Amniotic epithelial cell (primary cell): Measurements from ENCODE around the gene HARBI1.

Experiments used
- DNase-seq: peaks from one replicate; pipeline ENCODE4 v3.0.0-alpha.2; 2010; ENCODE audit warnings: low read depth

Gene HARBI1, protein sequence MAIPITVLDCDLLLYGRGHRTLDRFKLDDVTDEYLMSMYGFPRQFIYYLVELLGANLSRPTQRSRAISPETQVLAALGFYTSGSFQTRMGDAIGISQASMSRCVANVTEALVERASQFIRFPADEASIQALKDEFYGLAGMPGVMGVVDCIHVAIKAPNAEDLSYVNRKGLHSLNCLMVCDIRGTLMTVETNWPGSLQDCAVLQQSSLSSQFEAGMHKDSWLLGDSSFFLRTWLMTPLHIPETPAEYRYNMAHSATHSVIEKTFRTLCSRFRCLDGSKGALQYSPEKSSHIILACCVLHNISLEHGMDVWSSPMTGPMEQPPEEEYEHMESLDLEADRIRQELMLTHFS

GRCh38 chr11:46617134-46617971, at the start of gene HARBI1, which contains the start of gene ATG13:
TSS of gene HARBI1 (minus strand) at chr11:46617227. CDS start at chr11:46616237, 990 bp downstream.
TSS of gene ATG13 (plus strand) at chr11:46617553. CDS start at chr11:46644292, 26,739 bp downstream.
- DNase-seq, result peak; percentile 83

DNA sequence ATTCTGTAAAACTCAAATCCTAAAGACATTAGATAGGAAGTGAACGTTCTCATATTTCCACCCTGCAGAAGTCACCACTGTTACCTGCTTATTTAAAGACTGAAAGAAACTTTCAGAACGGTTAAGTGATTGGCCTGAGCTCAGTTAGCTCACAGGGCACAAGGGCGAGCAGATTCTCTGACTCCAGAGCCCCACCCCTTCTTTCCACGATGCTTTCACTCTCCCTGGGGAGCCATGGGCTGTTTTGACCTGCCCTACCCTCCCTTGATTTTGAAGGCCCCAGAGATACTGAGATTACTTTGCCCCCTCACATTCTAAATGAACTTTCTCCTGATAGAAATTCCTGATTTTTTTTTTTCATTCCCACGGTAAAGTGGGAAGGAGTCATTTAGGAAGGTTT, 49.5 kb upstream of the HARBI1 start:
- DNase-seq, result no peak

DNA sequence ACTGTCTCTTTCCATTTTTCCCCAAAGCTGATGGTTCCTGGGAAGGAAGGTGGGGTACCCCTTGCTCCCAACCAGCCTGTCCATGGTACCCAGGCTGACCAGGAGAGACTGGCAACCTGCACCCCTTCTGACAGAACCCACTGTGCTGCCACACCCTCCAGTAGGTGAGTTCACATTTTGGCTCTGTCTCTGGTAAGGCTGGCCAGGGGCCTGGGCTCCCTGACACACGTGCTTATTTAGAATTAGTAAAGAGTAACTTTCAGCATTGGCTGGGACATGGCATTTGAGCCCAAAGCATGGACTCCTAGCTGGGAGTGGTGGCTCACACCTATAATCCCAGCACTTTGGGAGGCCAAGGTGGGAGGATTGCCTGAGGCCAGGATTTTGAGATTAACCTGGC, 48.3 kb upstream of the HARBI1 start:
- DNase-seq, result no peak

GRCh38 chr11:46664612-46665011, 47.6 kb upstream of the HARBI1 start:
- DNase-seq, result no peak

- peak; percentile 37 for DNase-seq
These were observed 46.4 kb upstream of the HARBI1 start for GRCh38 chr11:46663277-46663940.

GRCh38 chr11:46662366-46662765, 45.3 kb upstream of the HARBI1 start:
- no peak for DNase-seq

DNA sequence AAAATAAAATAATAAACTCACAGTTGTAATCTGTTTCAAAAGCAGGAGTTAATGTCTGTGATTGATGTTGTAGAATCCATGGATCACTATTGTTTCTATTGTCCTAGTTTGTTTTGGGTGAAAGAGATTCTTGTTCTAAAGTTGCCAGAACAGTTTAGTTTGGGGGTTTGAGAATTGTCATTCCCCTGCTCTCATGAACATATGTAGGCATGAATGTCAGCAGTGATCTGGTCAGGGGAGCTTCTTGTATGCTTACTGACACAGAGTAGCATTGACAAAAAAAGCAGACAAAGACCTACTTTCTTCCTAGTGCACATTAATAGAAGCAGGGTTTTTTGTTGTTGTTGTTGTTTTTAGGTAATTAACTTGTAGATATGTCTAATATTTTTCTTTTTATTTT, 44.8 kb upstream of the HARBI1 start:
- DNase-seq, result no peak

GRCh38 chr11:46659908-46660307, 42.9 kb upstream of the HARBI1 start:
- peak; percentile 95 for DNase-seq

GRCh38 chr11:46658259-46658658, 41.2 kb upstream of the HARBI1 start:
- peak; percentile 94 for DNase-seq

- no peak for DNase-seq
These were observed 40.2 kb upstream of the HARBI1 start for GRCh38 chr11:46657186-46657585.

DNA sequence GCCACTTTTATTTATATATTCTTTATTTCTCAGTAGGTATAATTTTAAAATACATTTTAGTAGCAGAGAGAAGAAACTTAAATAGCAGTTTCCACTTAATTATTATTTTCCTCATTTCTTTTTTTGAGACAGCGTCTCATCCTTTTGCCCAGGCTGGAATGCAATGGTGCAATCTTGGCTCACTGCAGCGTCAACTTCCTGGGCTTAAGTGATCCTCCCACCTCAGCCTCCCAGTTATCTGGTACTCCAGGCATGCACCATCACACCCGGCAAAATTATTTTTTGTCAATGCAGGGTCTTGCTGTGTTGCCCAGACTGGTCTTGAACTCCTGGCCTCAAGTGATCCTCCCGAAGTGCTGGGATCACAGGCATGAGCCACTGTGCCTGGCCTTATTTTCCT, 38.6 kb upstream of the HARBI1 start:
- DNase-seq, result peak; percentile 85

- DNase-seq, result peak; percentile 100
These were observed 32.2 kb upstream of the HARBI1 start for GRCh38 chr11:46649180-46649738.

- DNase-seq, result no peak
These were observed 27.0 kb upstream of the HARBI1 start for GRCh38 chr11:46643986-46644385.

- DNase-seq, result no peak
These were observed 26.5 kb upstream of the HARBI1 start for GRCh38 chr11:46643531-46643930.

GRCh38 chr11:46642627-46643335, 25.8 kb upstream of the HARBI1 start:
- no peak for DNase-seq

- no peak for DNase-seq
These were observed 24.6 kb upstream of the HARBI1 start for GRCh38 chr11:46641639-46642038.

DNA sequence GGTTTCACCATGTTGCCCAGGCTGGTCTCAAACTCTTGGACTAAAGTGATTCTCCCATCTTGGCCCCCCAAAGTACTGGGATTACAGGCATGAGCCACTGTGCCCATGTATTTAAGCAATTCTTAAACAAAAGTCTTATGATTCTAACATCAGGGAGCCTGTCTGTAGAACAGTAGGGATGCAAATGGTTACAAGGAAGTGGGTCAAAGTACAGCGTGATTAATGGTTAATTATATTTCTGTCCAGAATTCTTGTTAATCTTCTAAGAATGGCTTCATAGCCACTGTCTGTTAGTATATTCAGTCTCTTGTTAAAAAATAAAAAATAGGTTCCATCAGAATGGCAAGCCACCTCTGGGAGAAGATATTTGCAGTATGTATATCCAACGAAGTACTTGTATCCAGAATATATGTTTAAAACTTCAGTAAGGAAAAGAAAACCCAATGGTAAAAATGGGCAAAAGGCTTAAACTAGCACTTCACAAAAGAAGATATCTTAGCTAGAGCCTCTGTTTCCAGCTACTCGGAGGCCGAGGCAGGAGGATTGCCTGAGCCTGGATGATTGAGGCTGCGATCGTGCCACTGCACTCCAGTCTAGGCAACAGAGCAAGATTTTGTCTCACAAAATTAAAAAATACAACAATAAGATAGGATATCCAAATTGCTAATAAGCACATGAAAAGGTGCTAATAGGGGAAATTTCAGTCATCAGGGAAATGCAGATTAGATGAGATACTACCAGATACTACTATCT, 23.2 kb upstream of the HARBI1 start:
- no peak for DNase-seq

DNA sequence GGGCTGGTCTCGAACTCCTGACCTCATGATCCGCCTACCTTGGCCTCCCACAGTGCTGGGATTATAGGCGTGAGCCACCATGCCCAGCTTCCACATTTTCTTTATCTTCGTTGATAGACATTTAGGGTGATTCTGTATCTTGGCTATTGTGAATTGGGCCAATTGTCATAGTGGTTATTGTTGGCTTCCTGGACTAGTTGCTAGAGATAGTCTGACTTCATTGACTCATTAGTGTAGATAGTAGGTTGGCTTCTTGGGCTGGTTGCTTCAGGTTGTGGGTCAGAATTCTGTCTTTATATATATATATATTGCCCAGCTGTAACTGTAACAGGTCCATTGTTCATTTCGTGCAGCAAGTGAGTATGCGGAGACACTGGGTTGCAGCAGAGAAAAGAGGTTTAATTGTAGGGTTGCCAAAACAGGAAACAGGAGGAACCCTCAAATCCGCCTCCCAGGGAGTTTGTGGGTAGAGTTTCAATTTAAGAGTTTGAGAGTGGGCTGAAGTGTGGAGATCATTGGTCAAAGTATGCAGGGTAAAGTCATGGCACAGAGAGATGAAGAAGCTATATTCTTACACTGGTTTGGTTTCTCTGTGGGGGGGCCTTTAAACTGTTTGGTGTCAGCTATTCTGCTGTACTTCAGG, 22.3 kb upstream of the HARBI1 start:
- DNase-seq, result no peak

DNA sequence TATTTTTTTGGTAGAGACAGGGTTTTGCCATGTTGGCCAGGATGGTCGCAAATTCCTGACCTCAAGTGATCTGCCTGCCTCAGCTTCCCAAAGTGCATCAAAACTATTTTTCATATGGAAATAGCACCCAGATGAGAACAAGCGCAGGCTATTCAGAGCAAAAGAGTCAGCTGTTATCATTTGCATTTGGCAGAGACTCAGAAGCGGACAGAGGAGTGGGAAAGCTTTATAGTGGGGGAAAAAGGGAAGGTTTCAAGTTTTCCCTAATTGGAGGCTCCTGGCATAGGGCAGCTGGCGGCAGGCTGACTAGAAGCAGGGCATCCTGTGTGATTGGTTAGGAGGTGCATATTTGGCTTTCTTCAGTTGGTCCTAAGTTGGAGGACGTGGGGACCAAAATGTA, 20.5 kb upstream of the HARBI1 start:
- no peak for DNase-seq

DNA sequence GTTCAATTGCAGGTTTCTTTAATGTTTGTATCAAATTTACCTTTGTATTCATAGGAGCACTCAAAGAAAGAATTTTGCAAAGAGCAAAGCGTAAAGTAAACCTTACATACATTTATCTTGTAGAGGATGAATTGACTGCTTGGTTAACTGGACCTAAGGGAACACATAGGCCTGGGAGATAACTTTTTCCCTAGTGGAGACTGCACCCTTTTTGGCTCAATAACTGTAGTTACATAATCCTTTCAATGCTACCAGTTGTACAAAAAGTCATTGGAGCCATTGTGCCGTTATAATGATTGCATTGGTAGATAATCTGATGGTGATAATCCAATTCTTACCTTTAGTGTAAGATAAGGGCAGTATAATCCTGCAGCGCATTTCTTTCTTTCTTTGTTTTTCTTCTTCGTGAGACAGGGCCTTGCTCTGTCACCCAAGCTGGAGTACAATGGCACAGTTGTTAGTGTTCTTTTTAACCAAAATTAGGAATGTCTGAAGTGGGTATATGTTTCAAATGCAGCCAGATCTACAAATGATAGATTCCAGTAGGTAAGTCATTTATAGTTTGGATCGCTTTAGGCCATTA, 18.6 kb upstream of the HARBI1 start:
- no peak for DNase-seq
